C4-2B (cell line): ENCODE results near the gene CMIP.

Experiments used
- ZFX ChIP-seq: fragments of 450-650 bp; IDR thresholded peaks from 2 replicates; pipeline ENCODE4 v1.6.1; 2017
- TF ChIP-seq, protein P1 (sequence below): fragments of 450-650 bp; conservative IDR thresholded peaks from 2 replicates; pipeline ENCODE4 v1.5.1; 2017; ENCODE audit warnings: mild to moderate bottlenecking

DNA sequence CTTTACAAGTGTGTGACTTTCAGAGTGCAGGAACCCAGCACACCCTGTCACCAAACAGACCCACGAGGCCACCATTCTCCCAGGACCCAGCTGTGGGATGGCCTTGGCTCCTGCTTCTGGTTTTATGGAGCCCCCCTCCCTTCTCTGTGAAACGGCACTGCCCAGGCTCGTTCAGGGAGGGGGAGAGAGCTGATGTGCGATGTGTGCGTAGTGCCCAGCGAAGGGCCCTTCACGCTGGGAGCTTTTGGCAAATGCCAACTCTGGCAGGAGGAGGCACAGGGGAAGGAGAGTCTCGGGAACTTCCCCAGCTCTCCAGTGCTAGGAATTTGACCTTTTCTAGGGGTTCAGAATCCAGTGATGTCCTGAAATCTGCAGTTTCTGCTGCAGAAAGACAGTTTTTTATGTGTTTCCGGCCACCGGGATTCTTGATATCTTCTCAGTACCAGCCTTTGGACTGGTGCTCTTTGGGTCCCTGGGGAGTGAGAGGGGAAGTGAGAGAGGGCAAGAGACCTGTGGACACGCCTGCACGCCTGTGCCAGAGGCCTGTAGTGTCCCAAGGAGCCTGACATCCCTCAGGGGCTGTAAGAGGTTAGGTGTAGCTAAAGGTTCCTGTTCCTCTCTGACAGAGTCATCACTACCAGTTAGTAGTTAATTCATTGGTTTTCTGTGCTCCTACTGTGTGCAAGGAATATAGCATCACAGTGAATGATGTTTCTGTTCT is 45.1 kb downstream of the CMIP start:
- TF ChIP-seq, protein P1, sequence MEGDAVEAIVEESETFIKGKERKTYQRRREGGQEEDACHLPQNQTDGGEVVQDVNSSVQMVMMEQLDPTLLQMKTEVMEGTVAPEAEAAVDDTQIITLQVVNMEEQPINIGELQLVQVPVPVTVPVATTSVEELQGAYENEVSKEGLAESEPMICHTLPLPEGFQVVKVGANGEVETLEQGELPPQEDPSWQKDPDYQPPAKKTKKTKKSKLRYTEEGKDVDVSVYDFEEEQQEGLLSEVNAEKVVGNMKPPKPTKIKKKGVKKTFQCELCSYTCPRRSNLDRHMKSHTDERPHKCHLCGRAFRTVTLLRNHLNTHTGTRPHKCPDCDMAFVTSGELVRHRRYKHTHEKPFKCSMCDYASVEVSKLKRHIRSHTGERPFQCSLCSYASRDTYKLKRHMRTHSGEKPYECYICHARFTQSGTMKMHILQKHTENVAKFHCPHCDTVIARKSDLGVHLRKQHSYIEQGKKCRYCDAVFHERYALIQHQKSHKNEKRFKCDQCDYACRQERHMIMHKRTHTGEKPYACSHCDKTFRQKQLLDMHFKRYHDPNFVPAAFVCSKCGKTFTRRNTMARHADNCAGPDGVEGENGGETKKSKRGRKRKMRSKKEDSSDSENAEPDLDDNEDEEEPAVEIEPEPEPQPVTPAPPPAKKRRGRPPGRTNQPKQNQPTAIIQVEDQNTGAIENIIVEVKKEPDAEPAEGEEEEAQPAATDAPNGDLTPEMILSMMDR, result no peak
- no peak for TF ChIP-seq ZFX
